Measurements from ENCODE around the gene SRSF6. TPM values are rescaled to one million over a fixed set of nuclear protein-coding genes. Genes with fewer than 3 reads are reported as not detected.

SRSF6 gene
- total RNA-seq, 1 donor from 2014 or later, result 86.1 TPM

DNA sequence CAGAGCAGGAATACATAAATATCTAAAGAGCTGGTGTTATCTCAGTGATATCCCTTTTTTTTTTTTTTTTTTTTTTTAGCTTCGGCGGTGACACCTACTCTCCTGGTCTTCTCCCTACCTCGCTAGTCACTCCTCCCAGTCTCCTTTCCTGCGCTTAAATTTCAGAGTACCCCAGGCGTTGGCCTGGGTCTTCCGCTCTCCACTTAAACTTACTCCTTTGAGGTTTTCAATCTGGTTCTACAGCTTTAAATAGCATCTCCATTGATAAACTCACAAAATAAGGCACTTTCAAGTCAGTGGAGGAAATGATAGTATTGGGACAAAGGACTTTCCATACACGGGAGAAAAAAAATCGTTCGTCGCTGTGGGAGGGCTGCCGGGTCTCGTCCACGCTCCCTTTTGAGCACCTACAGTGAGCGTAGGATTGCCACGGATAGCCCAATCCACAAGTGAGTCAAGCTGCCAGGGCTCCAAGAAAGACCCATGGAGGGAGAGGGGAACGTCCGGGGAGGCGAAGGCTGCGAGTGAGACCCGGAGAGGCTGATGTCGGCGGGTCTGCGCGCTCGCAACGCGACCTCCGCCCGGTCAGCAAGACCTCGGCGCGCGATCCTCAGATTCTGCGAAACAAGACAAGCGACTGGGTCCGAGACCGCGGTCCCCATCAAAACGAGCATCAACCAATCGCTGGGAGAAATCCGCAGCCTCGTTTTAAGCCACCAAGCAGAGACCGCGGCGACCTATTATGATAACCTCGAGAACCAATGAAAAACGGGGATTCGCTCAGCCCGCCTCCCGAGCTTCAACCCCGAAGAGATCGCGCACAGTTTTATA lies 672 bp upstream of the SRSF6 start:
- TF ChIP-seq EZH2phosphoT487 (IDR thresholded peaks at IDR 0.05) (no peak), EZH2 (IDR thresholded peaks at IDR 0.05) (no peak)
- TF ChIP-seq, protein P1, sequence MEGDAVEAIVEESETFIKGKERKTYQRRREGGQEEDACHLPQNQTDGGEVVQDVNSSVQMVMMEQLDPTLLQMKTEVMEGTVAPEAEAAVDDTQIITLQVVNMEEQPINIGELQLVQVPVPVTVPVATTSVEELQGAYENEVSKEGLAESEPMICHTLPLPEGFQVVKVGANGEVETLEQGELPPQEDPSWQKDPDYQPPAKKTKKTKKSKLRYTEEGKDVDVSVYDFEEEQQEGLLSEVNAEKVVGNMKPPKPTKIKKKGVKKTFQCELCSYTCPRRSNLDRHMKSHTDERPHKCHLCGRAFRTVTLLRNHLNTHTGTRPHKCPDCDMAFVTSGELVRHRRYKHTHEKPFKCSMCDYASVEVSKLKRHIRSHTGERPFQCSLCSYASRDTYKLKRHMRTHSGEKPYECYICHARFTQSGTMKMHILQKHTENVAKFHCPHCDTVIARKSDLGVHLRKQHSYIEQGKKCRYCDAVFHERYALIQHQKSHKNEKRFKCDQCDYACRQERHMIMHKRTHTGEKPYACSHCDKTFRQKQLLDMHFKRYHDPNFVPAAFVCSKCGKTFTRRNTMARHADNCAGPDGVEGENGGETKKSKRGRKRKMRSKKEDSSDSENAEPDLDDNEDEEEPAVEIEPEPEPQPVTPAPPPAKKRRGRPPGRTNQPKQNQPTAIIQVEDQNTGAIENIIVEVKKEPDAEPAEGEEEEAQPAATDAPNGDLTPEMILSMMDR (IDR thresholded peaks at IDR 0.05), result no peak
- peak overlapping the region; percentile 99 for H3K27ac ChIP-seq
- H2AFZ ChIP-seq (replicated peaks), result peak overlapping the region; percentile 90
- H3F3A ChIP-seq (ENCODE audit: low read depth), result peaks cover 31% of the 10 kb centered on the region
- peaks cover 42% of the 10 kb centered on the region for H3K79me2 ChIP-seq (ENCODE audit: low read depth)
- Mint-ChIP-seq H3K27me3 (ENCODE audit: insufficient read depth, low read depth) (peaks cover 2% of the 10 kb centered on the region), H3K36me3 (peaks cover 23% of the 10 kb centered on the region), H3K4me3 (peak overlapping the region; percentile 96), H3K9me3 (no peaks in the 10 kb centered on the region), H3K4me1 (peaks cover 22% of the 10 kb centered on the region), H3K27ac (peak overlapping the region; percentile 100)
- peak; percentile 97 for DNase-seq (ENCODE audit: low spot score)
- peaks cover 35% of the 10 kb centered on the region for H4K20me1 ChIP-seq (ENCODE audit: low read depth)
- H3K36me3 ChIP-seq, result peaks cover 17% of the 10 kb centered on the region
- peaks cover 13% of the 10 kb centered on the region for H3K4me1 ChIP-seq
- H3K4me3 ChIP-seq, result peak overlapping the region; percentile 89
- H3K27me3 ChIP-seq, result no peaks in the 10 kb centered on the region
- H3K4me2 ChIP-seq, result peak overlapping the region; percentile 92
- peak overlapping the region; percentile 100 for H3K9ac ChIP-seq
- H3K9me3 ChIP-seq (ENCODE audit: low read depth), result no peaks in the 10 kb centered on the region

DNA sequence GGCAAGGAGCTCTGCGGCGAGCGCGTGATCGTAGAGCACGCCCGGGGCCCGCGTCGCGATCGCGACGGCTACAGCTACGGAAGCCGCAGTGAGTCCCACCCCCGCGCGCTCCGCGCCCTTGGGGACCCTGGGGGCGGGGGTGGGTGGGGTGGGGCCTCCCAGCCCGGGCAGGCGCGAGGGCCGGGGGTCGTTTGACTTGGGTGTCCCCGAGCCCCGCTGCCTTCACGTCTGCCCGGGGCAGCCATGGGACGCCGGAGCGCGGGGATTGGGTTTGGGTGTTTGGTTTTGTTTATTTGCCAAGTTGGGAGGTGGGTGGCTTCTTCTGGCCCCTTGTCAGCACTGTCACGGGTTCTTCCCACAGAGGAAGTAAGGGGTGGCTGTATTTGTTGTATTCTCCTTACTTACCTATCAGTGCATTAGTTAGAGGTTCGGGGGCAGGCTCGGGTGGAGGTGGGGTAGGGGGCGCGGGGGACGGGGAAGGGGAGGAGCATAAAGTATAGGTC lies 777 bp downstream of the SRSF6 start:
- peaks cover 13% of the 10 kb centered on the region for H3K4me1 ChIP-seq
- no peak overlapping the region for H2AFZ ChIP-seq (replicated peaks)
- Mint-ChIP-seq H3K4me3 (peak overlapping the region; percentile 96), H3K27me3 (ENCODE audit: insufficient read depth, low read depth) (peaks cover 2% of the 10 kb centered on the region), H3K4me1 (peaks cover 22% of the 10 kb centered on the region), H3K9me3 (no peaks in the 10 kb centered on the region), H3K36me3 (peaks cover 34% of the 10 kb centered on the region), H3K27ac (no peak overlapping the region)
- peak overlapping the region; percentile 89 for H3K4me3 ChIP-seq
- DNase-seq (ENCODE audit: low spot score), result no peak
- H3F3A ChIP-seq (ENCODE audit: low read depth), result peaks cover 46% of the 10 kb centered on the region
- peaks cover 21% of the 10 kb centered on the region for H3K36me3 ChIP-seq
- H3K4me2 ChIP-seq, result peak overlapping the region; percentile 92
- peaks cover 57% of the 10 kb centered on the region for H3K79me2 ChIP-seq (ENCODE audit: low read depth)
- H3K27me3 ChIP-seq, result no peaks in the 10 kb centered on the region
- no peaks in the 10 kb centered on the region for H3K9me3 ChIP-seq (ENCODE audit: low read depth)
- peak overlapping the region; percentile 99 for H3K27ac ChIP-seq
- no peak for TF ChIP-seq EZH2phosphoT487 (IDR thresholded peaks at IDR 0.05)
- no peak for TF ChIP-seq EZH2 (IDR thresholded peaks at IDR 0.05)
- TF ChIP-seq, protein P1 (IDR thresholded peaks at IDR 0.05), result no peak
- H4K20me1 ChIP-seq (ENCODE audit: low read depth), result peaks cover 48% of the 10 kb centered on the region
- peak overlapping the region; percentile 100 for H3K9ac ChIP-seq

DNA sequence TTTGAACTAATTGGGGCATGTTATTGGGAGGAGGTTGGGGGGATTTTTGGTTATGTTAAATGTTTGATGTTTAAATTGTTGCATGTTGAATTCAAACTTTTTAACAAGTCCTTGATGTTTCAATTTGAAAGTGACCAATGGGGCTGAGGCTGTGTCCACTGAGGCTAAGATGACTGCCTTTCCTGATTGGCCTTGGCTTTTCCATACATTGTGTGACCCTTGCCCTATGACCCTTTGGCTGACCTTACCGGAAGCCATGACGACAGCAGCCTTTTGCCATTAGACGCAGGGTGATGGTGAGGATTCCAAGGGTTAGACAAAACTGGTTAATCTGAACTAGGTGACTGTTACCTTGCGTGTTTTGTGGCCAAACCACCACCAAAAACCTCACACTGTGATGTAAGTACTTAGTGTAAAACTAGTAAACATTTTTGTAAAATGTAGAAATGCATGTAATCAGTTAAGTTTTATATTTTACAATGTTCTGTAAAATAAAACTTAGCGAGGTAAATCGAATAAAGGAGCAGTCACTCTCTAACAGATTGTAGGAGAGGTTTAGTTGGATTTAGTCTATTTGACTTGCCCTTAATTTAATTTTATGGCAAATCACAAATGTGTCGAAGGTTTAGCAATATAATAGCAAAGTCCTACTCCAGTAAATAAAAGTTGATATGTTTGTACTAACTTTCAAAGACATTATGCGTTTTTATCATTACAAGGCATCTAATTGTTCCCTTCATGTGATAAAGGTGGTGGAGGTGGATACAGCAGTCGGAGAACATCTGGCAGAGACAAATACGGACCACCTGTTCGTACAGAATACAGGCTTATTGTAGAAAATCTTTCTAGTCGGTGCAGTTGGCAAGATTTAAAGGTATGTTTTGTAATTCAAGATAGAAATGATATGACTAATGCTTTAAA lies 1.6 kb downstream of the SRSF6 start:
- Histone ChIP-seq H3K9me3 (ENCODE audit: low read depth) (no peaks in the 10 kb centered on the region), H3K4me1 (peaks cover 13% of the 10 kb centered on the region), H3K79me2 (ENCODE audit: low read depth) (peaks cover 62% of the 10 kb centered on the region), H3F3A (ENCODE audit: low read depth) (peaks cover 54% of the 10 kb centered on the region), H3K27ac (no peak overlapping the region), H4K20me1 (ENCODE audit: low read depth) (peaks cover 55% of the 10 kb centered on the region), H2AFZ (replicated peaks) (no peak overlapping the region), H3K4me3 (peak overlapping the region; percentile 89), H3K27me3 (no peaks in the 10 kb centered on the region), H3K4me2 (peak overlapping the region; percentile 92), H3K36me3 (peaks cover 21% of the 10 kb centered on the region), H3K9ac (peak overlapping the region; percentile 100)
- Mint-ChIP-seq H3K27me3 (ENCODE audit: insufficient read depth, low read depth) (peaks cover 2% of the 10 kb centered on the region), H3K9me3 (no peaks in the 10 kb centered on the region), H3K27ac (no peak overlapping the region), H3K4me1 (peaks cover 24% of the 10 kb centered on the region), H3K4me3 (peak overlapping the region; percentile 89), H3K36me3 (peaks cover 40% of the 10 kb centered on the region)
- TF ChIP-seq, protein P1 (IDR thresholded peaks at IDR 0.05), result no peak
- TF ChIP-seq EZH2 (IDR thresholded peaks at IDR 0.05) (no peak), EZH2phosphoT487 (IDR thresholded peaks at IDR 0.05) (no peak)
- DNase-seq (ENCODE audit: low spot score), result peak; percentile 34
